Nephron progenitor cell (in vitro differentiated cells): Measurements from ENCODE around the gene AIF1L.
"Not testable (repeated sequence)": the region's sequence is repeated elsewhere in the genome, so short reads cannot be mapped to it uniquely, and the experiment has no call there.

Source experiments
- DNase-seq: peaks from one replicate; pipeline ENCODE4 v3.0.0; 2021
- H3K27ac Mint-ChIP-seq: 2 replicates; pipeline ENCODE4 v1.8.0; 2021; ENCODE audit warnings: mild to moderate bottlenecking, moderate library complexity, mixed read lengths
- H3K27me3 Mint-ChIP-seq: 2 replicates; pipeline ENCODE4 v1.8.0; 2021; ENCODE audit warnings: mild to moderate bottlenecking, low read depth, mixed read lengths; ENCODE audit not compliant: poor library complexity
- H3K36me3 Mint-ChIP-seq: 2 replicates; pipeline ENCODE4 v1.8.0; 2021; ENCODE audit warnings: low read depth, mixed read lengths
- H3K4me1 Mint-ChIP-seq: 2 replicates; pipeline ENCODE4 v1.8.0; 2021; ENCODE audit warnings: mixed read lengths
- H3K4me3 Mint-ChIP-seq: 2 replicates; pipeline ENCODE4 v1.8.0; 2021; ENCODE audit warnings: mild to moderate bottlenecking, moderate library complexity, mixed read lengths
- H3K9me3 Mint-ChIP-seq: 2 replicates; pipeline ENCODE4 v1.8.0; 2021; ENCODE audit warnings: mild to moderate bottlenecking, moderate library complexity, mixed read lengths
- CTCF ChIP-seq: fragments of 200-600 bp; sonication (generic); IDR thresholded peaks from 2 replicates; pipeline ENCODE4 v1.5.0; 2021; ENCODE audit warnings: antibody characterized with exemption

The AIF1L gene

DNA sequence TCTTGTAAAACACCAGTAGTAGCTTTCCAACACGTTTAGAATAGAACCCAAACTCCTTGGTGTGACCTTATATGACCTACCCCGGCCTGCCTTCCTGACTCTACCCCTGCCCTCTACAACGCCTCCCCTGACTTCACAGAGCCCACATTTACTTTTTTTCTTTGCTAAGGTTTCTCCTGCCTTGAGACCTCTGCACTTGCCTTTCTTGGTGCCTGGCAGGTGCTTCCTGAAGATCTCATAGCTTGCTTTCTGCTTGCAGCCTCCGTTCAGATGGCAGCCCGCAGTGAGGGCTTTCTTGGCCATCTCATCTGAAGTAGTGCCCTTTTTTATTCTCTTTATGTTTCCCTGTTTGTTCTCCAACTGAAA lies 53.3 kb downstream of the AIF1L start:
- H3K27ac Mint-ChIP-seq = no peak overlapping the region
- H3K27me3 Mint-ChIP-seq = no peaks in the 10 kb centered on the region
- no peak overlapping the region for H3K4me3 Mint-ChIP-seq
- TF ChIP-seq CTCF = no peak
- H3K36me3 Mint-ChIP-seq = peaks cover 77% of the 10 kb centered on the region
- H3K4me1 Mint-ChIP-seq = no peaks in the 10 kb centered on the region
- H3K9me3 Mint-ChIP-seq = no peaks in the 10 kb centered on the region
- DNase-seq = no peak

- Mint-ChIP-seq H3K4me3 (no peak overlapping the region), H3K36me3 (peaks cover 75% of the 10 kb centered on the region), H3K4me1 (no peaks in the 10 kb centered on the region), H3K27me3 (no peaks in the 10 kb centered on the region), H3K9me3 (no peaks in the 10 kb centered on the region), H3K27ac (no peak overlapping the region)
- DNase-seq = no peak
- TF ChIP-seq CTCF = no peak
These were observed 57.3 kb downstream of the AIF1L start for GRCh38 chr9:131153595-131153994.

DNA sequence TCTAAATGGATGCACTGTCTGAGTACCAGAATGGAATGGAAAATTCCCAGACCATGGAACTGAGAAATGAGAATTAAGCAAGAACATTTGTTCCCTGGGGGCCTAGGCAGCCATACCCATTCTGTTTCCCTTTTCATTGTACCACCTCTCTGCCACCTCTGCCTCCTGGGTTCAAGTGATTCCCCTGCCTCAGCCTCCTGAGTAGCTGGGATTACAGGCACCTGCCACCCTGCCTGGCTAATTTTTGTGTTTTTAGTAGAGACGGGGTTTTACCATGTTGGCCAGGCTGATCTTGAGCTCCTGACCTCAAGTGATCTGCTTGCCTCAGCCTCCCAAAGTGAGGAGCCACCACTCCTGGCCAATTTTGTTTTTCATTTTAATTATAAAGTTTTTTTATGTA lies 62.3 kb downstream of the AIF1L start:
- H3K9me3 Mint-ChIP-seq, H3K4me1 Mint-ChIP-seq, H3K27ac Mint-ChIP-seq, H3K27me3 Mint-ChIP-seq, DNase-seq, H3K4me3 Mint-ChIP-seq: not testable (repeated sequence)
- peaks cover 57% of the 10 kb centered on the region for H3K36me3 Mint-ChIP-seq

DNA sequence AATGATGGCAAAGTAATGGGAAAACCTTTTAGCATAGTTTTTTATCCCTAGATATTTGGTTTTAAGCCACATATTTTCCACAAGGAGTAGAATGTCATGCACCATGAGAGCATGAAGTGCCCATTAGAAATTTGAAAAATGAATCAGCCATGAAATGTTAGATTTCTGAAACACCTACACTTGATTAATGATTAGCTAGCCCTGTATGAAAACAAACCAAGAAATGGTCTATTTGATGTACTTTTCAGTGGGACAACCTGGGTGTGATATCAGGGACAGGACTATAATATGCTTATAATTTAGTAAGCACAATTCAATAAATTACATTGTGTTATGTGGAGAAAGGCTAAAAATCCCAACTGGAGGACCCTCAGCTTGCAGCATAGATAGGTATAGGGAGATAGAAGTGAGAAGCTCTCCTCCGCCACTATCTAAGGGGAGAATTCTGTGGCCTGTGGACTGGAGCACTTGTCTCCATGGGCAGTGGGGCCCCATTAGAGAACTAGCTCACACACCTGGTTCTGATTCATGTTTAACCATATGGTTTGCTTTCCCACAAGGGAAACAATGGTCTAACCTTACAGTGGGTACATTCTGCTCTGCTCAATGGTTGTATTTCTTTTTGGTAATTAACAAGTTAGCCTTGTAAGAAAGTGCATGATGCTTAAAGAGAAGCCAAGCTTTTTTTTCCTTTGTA lies 64.2 kb downstream of the AIF1L start:
- Mint-ChIP-seq H3K27ac (no peak overlapping the region), H3K9me3 (no peaks in the 10 kb centered on the region), H3K4me3 (no peak overlapping the region), H3K4me1 (no peaks in the 10 kb centered on the region), H3K27me3 (no peaks in the 10 kb centered on the region), H3K36me3 (peaks cover 52% of the 10 kb centered on the region)
- DNase-seq = no peak
- no peak for TF ChIP-seq CTCF

GRCh38 chr9:131161585-131161984 lies 65.3 kb downstream of the AIF1L start:
- Mint-ChIP-seq H3K27me3 (no peaks in the 10 kb centered on the region), H3K36me3 (peaks cover 50% of the 10 kb centered on the region), H3K4me1 (no peaks in the 10 kb centered on the region), H3K9me3 (no peaks in the 10 kb centered on the region), H3K27ac (no peak overlapping the region), H3K4me3 (no peak overlapping the region)
- no peak for DNase-seq
- no peak for TF ChIP-seq CTCF

- H3K36me3 Mint-ChIP-seq = peaks cover 48% of the 10 kb centered on the region
- no peak for TF ChIP-seq CTCF
- no peaks in the 10 kb centered on the region for H3K9me3 Mint-ChIP-seq
- H3K4me3 Mint-ChIP-seq = no peak overlapping the region
- H3K4me1 Mint-ChIP-seq = no peaks in the 10 kb centered on the region
- no peak overlapping the region for H3K27ac Mint-ChIP-seq
- no peaks in the 10 kb centered on the region for H3K27me3 Mint-ChIP-seq
- no peak for DNase-seq
These were observed 66.6 kb downstream of the AIF1L start for GRCh38 chr9:131162886-131163285.
